ENCODE measurements around the gene SLC25A48. TPM values are rescaled to one million over a fixed set of nuclear protein-coding genes. Genes with fewer than 3 reads are reported as not detected.
"Not testable (repeated sequence)": the region's sequence is repeated elsewhere in the genome, so short reads cannot be mapped to it uniquely, and the experiment has no call there.

SLC25A48 gene
- total RNA-seq, 2 experiments from 2014 or later, result not detected

DNA sequence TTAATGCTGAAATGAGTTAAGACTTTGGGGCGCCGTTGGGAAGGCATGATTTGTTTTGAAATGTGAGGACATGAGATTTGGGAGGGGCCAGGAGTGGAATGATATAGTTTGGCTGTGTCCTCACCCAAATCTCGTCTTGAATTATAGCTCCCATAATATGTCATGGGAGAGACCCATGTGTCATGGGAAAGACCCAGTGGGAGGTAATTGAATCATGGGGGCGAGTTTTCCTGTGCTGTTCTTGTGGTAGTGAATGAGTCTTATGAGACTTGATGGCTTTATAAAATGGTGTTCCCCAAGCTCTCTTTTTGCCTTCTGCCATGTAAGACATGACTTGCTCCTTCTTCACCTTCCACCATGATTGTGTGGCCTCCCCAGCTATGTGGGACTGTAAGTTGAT is 5.1 kb downstream of the SLC25A48 start:
- no peak overlapping the region for H3K4me3 Mint-ChIP-seq
- peaks cover 4% of the 10 kb centered on the region for H3K9me3 Mint-ChIP-seq
- DNase-seq, result no peak
- no peaks in the 10 kb centered on the region for H3K4me1 Mint-ChIP-seq
- H3K36me3 Mint-ChIP-seq, result no peaks in the 10 kb centered on the region
- H3K27ac Mint-ChIP-seq, result no peak overlapping the region
- peaks cover 14% of the 10 kb centered on the region for H3K27me3 Mint-ChIP-seq

- Mint-ChIP-seq H3K36me3 (no peaks in the 10 kb centered on the region), H3K4me3 (no peak overlapping the region), H3K4me1 (no peaks in the 10 kb centered on the region), H3K27ac (no peak overlapping the region), H3K9me3 (peaks cover 4% of the 10 kb centered on the region), H3K27me3 (peaks cover 3% of the 10 kb centered on the region)
- no peak for DNase-seq
Observed at GRCh38 chr5:135840959-135841358, 6.5 kb downstream of the SLC25A48 start.

- Mint-ChIP-seq H3K9me3 (peaks cover 2% of the 10 kb centered on the region), H3K27ac (no peak overlapping the region), H3K4me3 (no peak overlapping the region), H3K4me1 (no peaks in the 10 kb centered on the region), H3K27me3 (peaks cover 3% of the 10 kb centered on the region), H3K36me3 (no peaks in the 10 kb centered on the region)
- no peak for DNase-seq
Observed at GRCh38 chr5:135842737-135843136, 8.3 kb downstream of the SLC25A48 start.

- Mint-ChIP-seq H3K4me1 (no peaks in the 10 kb centered on the region), H3K36me3 (no peaks in the 10 kb centered on the region), H3K27ac (no peak overlapping the region), H3K4me3 (no peak overlapping the region), H3K9me3 (peaks cover 2% of the 10 kb centered on the region), H3K27me3 (peaks cover 3% of the 10 kb centered on the region)
- no peak for DNase-seq
Observed at GRCh38 chr5:135843571-135844337, 9.3 kb downstream of the SLC25A48 start.

DNA sequence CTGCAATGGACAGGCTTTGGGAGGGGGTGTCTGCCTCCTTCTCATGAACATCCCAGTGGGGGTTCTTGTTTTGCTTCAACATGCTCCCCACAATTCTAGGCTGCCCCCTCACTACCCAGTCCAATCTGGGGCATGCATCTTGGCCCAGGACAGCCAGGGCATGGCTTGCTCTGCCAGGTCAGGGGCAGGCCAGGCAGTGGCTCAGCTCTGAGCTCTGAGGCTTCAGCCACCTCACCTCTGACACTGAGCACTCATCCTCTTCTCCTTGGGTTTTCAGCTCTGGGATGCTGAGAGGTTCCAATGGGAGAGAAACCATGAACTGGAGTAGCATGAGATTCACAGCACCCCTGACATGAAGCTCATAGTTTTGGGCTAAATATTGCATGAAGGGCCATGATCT is 11.8 kb downstream of the SLC25A48 start:
- Mint-ChIP-seq H3K4me3 (no peak overlapping the region), H3K27me3 (peaks cover 3% of the 10 kb centered on the region), H3K36me3 (no peaks in the 10 kb centered on the region), H3K9me3 (no peaks in the 10 kb centered on the region), H3K4me1 (no peaks in the 10 kb centered on the region), H3K27ac (no peak overlapping the region)
- no peak for DNase-seq

GRCh38 chr5:135847976-135848375 is 13.5 kb downstream of the SLC25A48 start:
- H3K27me3 Mint-ChIP-seq, result no peaks in the 10 kb centered on the region
- H3K27ac Mint-ChIP-seq, result no peak overlapping the region
- no peaks in the 10 kb centered on the region for H3K9me3 Mint-ChIP-seq
- H3K4me3 Mint-ChIP-seq, result no peak overlapping the region
- H3K36me3 Mint-ChIP-seq, result no peaks in the 10 kb centered on the region
- no peak for DNase-seq
- H3K4me1 Mint-ChIP-seq, result no peaks in the 10 kb centered on the region

DNA sequence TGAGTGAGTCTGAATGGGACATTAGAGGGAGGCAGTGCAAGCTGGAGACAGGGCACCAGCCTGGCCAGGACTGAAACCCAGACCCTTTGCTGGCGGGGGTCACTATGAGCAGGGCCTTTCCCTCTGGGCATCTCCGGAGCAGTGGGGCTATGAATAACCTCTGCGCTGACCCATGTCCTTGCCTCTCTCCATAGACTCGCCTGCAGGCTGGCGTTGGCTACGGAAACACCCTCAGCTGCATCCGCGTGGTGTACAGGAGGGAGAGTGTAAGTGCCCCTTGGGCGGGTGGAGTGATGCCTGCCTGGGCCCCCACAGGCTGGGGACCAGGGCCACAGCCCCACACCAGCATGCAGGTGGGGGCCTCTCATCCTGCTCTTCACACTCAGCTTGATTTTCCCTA is 15.8 kb downstream of the SLC25A48 start:
- H3K4me3 Mint-ChIP-seq, result no peak overlapping the region
- H3K9me3 Mint-ChIP-seq, result no peaks in the 10 kb centered on the region
- H3K27me3 Mint-ChIP-seq, result no peaks in the 10 kb centered on the region
- no peaks in the 10 kb centered on the region for H3K4me1 Mint-ChIP-seq
- no peaks in the 10 kb centered on the region for H3K36me3 Mint-ChIP-seq
- H3K27ac Mint-ChIP-seq, result no peak overlapping the region
- DNase-seq, result no peak

DNA sequence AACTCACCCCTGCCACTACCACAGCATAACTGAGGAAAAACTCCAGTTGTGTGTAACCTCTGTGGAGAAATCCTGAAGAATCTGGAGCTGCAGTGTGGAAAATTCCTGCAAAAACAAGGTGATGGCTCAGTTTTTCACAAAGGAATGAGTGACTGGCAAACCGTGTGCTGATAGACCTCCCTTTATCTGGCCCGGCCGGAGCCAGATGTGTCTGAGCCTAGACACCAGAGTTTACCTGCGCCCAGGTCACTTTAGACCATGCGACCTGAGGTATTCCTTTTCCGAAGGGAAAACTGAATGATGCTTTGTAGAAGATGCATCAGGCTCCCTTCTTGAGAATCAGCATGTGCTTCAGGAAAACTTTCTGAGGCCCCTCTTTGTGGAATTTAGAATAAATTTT is 16.2 kb downstream of the SLC25A48 start:
- DNase-seq, result no peak

GRCh38 chr5:135851186-135851914 is 16.9 kb downstream of the SLC25A48 start:
- H3K4me1 Mint-ChIP-seq, result no peaks in the 10 kb centered on the region
- DNase-seq, result no peak

More for the DNA sequence above, 16.2 kb downstream of the SLC25A48 start:
- Mint-ChIP-seq H3K27me3 (no peaks in the 10 kb centered on the region), H3K9me3 (no peaks in the 10 kb centered on the region), H3K36me3 (no peaks in the 10 kb centered on the region), H3K27ac (no peak overlapping the region), H3K4me1 (no peaks in the 10 kb centered on the region), H3K4me3 (no peak overlapping the region)

GRCh38 chr5:135851915-135852845 is 17.7 kb downstream of the SLC25A48 start:
- Mint-ChIP-seq H3K27me3 (peaks cover 10% of the 10 kb centered on the region), H3K9me3 (no peaks in the 10 kb centered on the region), H3K4me1 (no peaks in the 10 kb centered on the region), H3K4me3 (no peak overlapping the region), H3K27ac (no peak overlapping the region), H3K36me3 (no peaks in the 10 kb centered on the region)
- DNase-seq, result no peak

More at GRCh38 chr5:135851186-135851914, 16.9 kb downstream of the SLC25A48 start:
- Mint-ChIP-seq H3K27me3 (peaks cover 5% of the 10 kb centered on the region), H3K4me3 (no peak overlapping the region), H3K36me3 (no peaks in the 10 kb centered on the region), H3K27ac (no peak overlapping the region), H3K9me3 (no peaks in the 10 kb centered on the region)

- Mint-ChIP-seq H3K4me3 (no peak overlapping the region), H3K27me3 (peaks cover 12% of the 10 kb centered on the region), H3K9me3 (no peaks in the 10 kb centered on the region), H3K36me3 (no peaks in the 10 kb centered on the region), H3K4me1 (no peaks in the 10 kb centered on the region), H3K27ac (no peak overlapping the region)
- no peak for DNase-seq
Observed at GRCh38 chr5:135857630-135858311, 23.3 kb downstream of the SLC25A48 start.

GRCh38 chr5:135859186-135859585 is 24.7 kb downstream of the SLC25A48 start:
- H3K4me1 Mint-ChIP-seq, H3K27ac Mint-ChIP-seq, H3K9me3 Mint-ChIP-seq, H3K36me3 Mint-ChIP-seq, H3K4me3 Mint-ChIP-seq, DNase-seq: not testable (repeated sequence)
- H3K27me3 Mint-ChIP-seq, result peaks cover 12% of the 10 kb centered on the region

DNA sequence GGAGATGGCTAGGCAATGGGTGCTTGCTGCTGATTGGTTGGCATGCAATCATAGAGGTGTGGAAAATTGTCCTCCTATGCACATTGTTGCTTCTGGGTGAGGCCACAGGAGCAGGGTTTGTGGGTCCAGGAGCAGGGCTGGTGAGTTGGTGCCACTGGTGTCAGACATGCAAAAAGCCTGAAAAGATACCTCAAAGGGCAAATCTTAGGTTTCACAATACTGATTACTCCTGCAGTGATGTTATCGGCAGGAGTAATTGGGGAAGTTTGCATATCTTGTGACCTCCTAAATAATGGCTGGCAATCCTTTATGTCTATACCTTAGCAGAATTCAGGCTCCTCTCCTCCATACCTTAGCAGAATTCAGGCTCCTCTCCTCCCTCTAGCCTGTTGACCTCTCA is 25.2 kb downstream of the SLC25A48 start:
- peaks cover 12% of the 10 kb centered on the region for H3K27me3 Mint-ChIP-seq
- H3K36me3 Mint-ChIP-seq, result no peaks in the 10 kb centered on the region
- no peak overlapping the region for H3K4me3 Mint-ChIP-seq
- DNase-seq, result no peak
- no peak overlapping the region for H3K27ac Mint-ChIP-seq
- no peaks in the 10 kb centered on the region for H3K4me1 Mint-ChIP-seq
- H3K9me3 Mint-ChIP-seq, result no peaks in the 10 kb centered on the region

- Mint-ChIP-seq H3K9me3 (no peaks in the 10 kb centered on the region), H3K27ac (no peak overlapping the region), H3K36me3 (no peaks in the 10 kb centered on the region), H3K4me3 (no peak overlapping the region), H3K4me1 (no peaks in the 10 kb centered on the region), H3K27me3 (peaks cover 6% of the 10 kb centered on the region)
- no peak for DNase-seq
Observed at GRCh38 chr5:135861641-135862040, 27.2 kb downstream of the SLC25A48 start.

Data from activated naive CD8-positive, alpha-beta T cell treated with anti-CD3 and anti-CD28 coated beads for 36 hours (primary cell).